Panc1 (cell line): Measurements from ENCODE around the gene NPM1. TPM values are rescaled to one million over a fixed set of nuclear protein-coding genes. Genes with fewer than 3 reads are reported as not detected.

ENCODE experiments used
- ATAC-seq: fragments of 200-7000 bp; cut with Tn5 transposase; 2 replicates; pipeline ENCODE4 v1.9.1; 2020; ENCODE audit warnings: mild to moderate bottlenecking, moderate library complexity
- BruUV-seq: library from RNA; stranded (reverse); fragments of 400-500 nt; replicated peaks from 2 replicates; lab custom pipeline; 2021; lab: Mats Ljungman, UMichigan
- CTCF ChIA-PET: fragments of 300-600 bp; sonication (Branson Sonifier 250); formaldehyde crosslinking; loops from one replicate; lab custom pipeline; 2022; ENCODE audit warnings: antibody characterized with exemption; lab: Charles Lee
- POLR2A ChIA-PET: fragments of 300-600 bp; sonication (Branson Sonifier 250); formaldehyde crosslinking; loops from one replicate; lab custom pipeline; 2022; ENCODE audit warnings: antibody characterized with exemption; lab: Charles Lee
- DNase-seq: peaks from one replicate; pipeline ENCODE4 v3.0.0-alpha.2; 2010; ENCODE audit warnings: low read depth, low spot score
- H3K27ac ChIP-seq: 2 replicates; pipeline ENCODE4 v1.5.1; 2011; ENCODE audit warnings: mild to moderate bottlenecking, low read length, inconsistent platforms
- H3K27me3 ChIP-seq: fragments of 200-500 bp; sonication (Bioruptor generic); 2 replicates; pipeline ENCODE4 v1.6.0; 2014; ENCODE audit warnings: low read length, inconsistent platforms; ENCODE audit not compliant: control insufficient read depth, insufficient read depth
- H3K36me3 ChIP-seq: fragments of 200-500 bp; sonication (Bioruptor generic); 2 replicates; pipeline ENCODE4 v1.5.1; 2014; ENCODE audit warnings: inconsistent platforms, mild to moderate bottlenecking, low read length, moderate library complexity; ENCODE audit not compliant: control insufficient read depth, insufficient read depth
- H3K4me1 ChIP-seq: 2 replicates; pipeline ENCODE4 v1.5.1; 2011; ENCODE audit warnings: inconsistent platforms, mild to moderate bottlenecking, low read length, moderate library complexity; ENCODE audit not compliant: control insufficient read depth, insufficient read depth
- H3K4me3 ChIP-seq, 2 experiments: 2 replicates each; pipeline ENCODE4 v1.5.1; 2011 to 2012; ENCODE audit warnings: low read depth in 2 of 2, low read length in 2 of 2, mild to moderate bottlenecking in 2 of 2, inconsistent platforms in 1 of 2, moderate library complexity in 1 of 2
- H3K9me3 ChIP-seq: fragments of 200-500 bp; sonication (Bioruptor generic); 2 replicates; pipeline ENCODE4 v1.5.1; 2014; ENCODE audit warnings: low read depth, mild to moderate bottlenecking, inconsistent platforms, low read length, moderate library complexity; ENCODE audit not compliant: control insufficient read depth, insufficient read depth
- CTCF ChIP-seq: fragments of 450-650 bp; IDR thresholded peaks from 2 replicates; pipeline ENCODE4 v1.5.1; 2017; ENCODE audit warnings: mild to moderate bottlenecking
- POLR2AphosphoS5 ChIP-seq: IDR thresholded peaks from 2 replicates; pipeline ENCODE4 v1.6.1; 2012; ENCODE audit warnings: mild to moderate bottlenecking, low read depth, low read length, moderate library complexity
- REST ChIP-seq, 2 experiments: IDR thresholded peaks; 2 replicates each; pipeline ENCODE4 v1.6.1; 2011 to 2012; ENCODE audit warnings: low read depth in 2 of 2, control low read depth in 1 of 2, low read length in 1 of 2, mild to moderate bottlenecking in 1 of 2, moderate library complexity in 1 of 2; ENCODE audit not compliant: insufficient read depth in 1 of 2
- SIN3A ChIP-seq: IDR thresholded peaks from 2 replicates; pipeline ENCODE4 v1.6.1; 2012; ENCODE audit warnings: low read depth, mild to moderate bottlenecking, low read length, moderate library complexity, borderline replicate concordance; ENCODE audit not compliant: insufficient read depth
- TCF7L2 ChIP-seq: IDR thresholded peaks from 2 replicates; pipeline ENCODE4 v1.6.1; 2011; ENCODE audit warnings: mild to moderate bottlenecking, low read depth, low read length, inconsistent platforms
- in situ Hi-C: cut with HindIII; loops from 2 replicates; pipeline ENCODE4 v1.10.0; 2016; ENCODE audit warnings: low sequenced_read_pairs, low pct_unique_long_range_greater_than_20kb
- intact Hi-C: fragments of 100-400 bp; cut with micrococcal nuclease; formaldehyde crosslinking; loops from one replicate; pipeline ENCODE4 v1.10.0; 2022; ENCODE audit not compliant: unreplicated experiment
- total RNA-seq: library from RNA; stranded (reverse); gene quantifications from one replicate; pipeline ENCODE4 v1.2.1, GENCODE V29; 2021; ENCODE audit not compliant: unreplicated experiment

NPM1 gene
- total RNA-seq, 1 experiment from 2014 or later, result 1,864 TPM

DNA sequence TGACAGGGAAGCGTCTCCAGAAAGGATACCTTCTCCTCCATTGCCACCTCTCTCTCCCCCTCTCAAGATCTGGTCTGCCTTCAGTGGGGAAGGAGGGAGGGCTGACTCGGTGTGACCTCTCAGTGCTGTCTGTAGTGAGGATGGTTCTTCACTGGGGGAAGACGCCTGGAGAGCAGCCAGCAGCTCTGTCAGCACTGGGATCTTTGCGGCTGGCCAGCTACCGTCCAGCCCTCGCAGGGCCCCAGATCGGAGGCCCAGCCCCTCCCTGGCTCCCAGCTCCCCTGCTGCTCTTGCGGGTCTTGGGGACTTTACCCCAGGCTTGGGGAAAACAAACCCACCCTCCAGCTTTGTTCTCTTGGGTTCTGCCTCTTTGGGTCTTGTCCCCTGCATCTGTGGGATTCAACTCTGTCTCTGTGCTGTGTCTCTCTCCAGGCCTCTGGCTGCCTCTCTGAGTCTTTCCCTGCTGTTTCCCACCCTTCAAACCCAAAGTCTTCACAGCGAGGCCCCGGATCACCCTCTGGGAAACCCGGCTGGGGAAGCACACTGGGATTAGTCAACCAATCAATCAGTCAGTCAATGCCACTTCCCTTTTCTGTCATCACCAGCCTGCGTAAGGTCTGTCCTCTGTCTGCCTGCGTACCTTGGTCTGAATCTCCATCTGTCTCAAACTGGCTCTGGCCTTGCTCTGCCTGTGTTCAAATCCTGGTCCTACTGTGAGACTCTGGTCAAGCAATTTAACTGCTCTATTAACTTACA, 54.8 kb downstream of the NPM1 start:
- BruUV-seq, result no TSS peak
- intact Hi-C loops, result no loop called here
- no peaks in the 10 kb centered on the region for H3K9me3 ChIP-seq
- POLR2A ChIA-PET, result no interaction called here
- in situ Hi-C loops, result no loop called here
- no peak overlapping the region for H3K27ac ChIP-seq
- no peak for DNase-seq
- CTCF ChIA-PET, result no interaction called here
- H3K4me1 ChIP-seq, result no peaks in the 10 kb centered on the region
- H3K27me3 ChIP-seq, result no peaks in the 10 kb centered on the region
- no peak overlapping the region for H3K4me3 ChIP-seq
- TF ChIP-seq POLR2AphosphoS5 (no peak), CTCF (no peak), REST (IDR thresholded peaks at IDR 0.05; ENCODE audit: insufficient read depth in 1 of 2, low read depth in 2 of 2, low read length in 1 of 2) (no peak), SIN3A (no peak), TCF7L2 (no peak)
- ATAC-seq, result no peak
- no peaks in the 10 kb centered on the region for H3K36me3 ChIP-seq

- no peak for TF ChIP-seq CTCF
- no peak for TF ChIP-seq POLR2AphosphoS5
- TF ChIP-seq SIN3A, result no peak
- no peak for TF ChIP-seq REST (IDR thresholded peaks at IDR 0.05; ENCODE audit: insufficient read depth in 1 of 2, low read depth in 2 of 2, low read length in 1 of 2)
- Histone ChIP-seq H3K4me3 (no peak overlapping the region), H3K27me3 (no peaks in the 10 kb centered on the region), H3K27ac (no peak overlapping the region), H3K36me3 (no peaks in the 10 kb centered on the region), H3K4me1 (no peaks in the 10 kb centered on the region), H3K9me3 (no peaks in the 10 kb centered on the region)
- ATAC-seq, result no peak
- no TSS peak for BruUV-seq
- intact Hi-C loops (no loop called here), in situ Hi-C loops (no loop called here)
- no peak for DNase-seq
- CTCF ChIA-PET, result no interaction called here
- POLR2A ChIA-PET, result no interaction called here
Observed at GRCh38 chr5:171444582-171444981, 56.9 kb downstream of the NPM1 start.
